HuH-7 (cell line): ENCODE results near the gene COX14.
A peak's percentile ranks its signal among the peaks of the same experiment; 100 is the strongest.
"Not testable (repeated sequence)": the region's sequence is repeated elsewhere in the genome, so short reads cannot be mapped to it uniquely, and the experiment has no call there.

Experiments
- DNase-seq: peaks from one replicate; pipeline ENCODE4 v3.0.0; 2011; ENCODE audit warnings: low spot score

Gene COX14

DNA sequence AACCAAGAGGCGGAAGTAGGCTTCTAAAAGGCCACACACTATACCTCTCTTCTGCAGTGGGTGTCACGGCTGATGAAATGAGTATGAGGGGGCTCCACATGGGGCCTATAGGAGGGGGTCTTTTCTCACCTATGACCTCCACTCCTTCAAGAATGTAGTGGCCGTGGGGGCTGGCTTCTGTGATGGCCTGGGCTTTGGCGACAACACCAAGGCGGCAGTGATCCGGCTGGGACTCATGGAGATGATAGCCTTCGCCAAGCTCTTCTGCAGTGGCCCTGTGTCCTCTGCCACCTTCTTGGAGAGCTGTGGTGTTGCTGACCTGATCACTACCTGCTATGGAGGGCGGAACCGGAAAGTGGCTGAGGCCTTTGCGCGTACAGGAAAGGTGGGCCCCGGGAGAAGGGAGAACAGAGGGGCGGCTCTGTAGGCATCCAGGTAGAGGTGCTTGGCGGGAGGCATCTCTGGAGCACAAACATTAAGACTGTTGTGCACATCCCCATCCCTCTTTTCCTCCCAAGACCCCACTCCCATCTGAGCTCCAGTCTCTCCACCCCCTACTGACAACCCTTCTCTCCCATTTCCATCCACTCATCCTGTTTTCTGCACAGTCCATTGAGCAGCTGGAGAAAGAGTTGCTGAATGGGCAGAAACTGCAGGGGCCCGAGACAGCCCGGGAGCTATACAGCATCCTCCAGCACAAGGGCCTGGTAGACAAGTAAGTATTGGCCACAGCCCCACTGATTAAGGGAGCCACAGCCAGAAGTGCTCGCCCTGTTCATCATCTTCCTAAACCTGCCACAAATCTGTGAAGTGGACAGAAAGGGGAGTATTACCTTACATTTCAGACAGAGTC, 4.4 kb upstream of the COX14 start:
- no peak for DNase-seq

DNA sequence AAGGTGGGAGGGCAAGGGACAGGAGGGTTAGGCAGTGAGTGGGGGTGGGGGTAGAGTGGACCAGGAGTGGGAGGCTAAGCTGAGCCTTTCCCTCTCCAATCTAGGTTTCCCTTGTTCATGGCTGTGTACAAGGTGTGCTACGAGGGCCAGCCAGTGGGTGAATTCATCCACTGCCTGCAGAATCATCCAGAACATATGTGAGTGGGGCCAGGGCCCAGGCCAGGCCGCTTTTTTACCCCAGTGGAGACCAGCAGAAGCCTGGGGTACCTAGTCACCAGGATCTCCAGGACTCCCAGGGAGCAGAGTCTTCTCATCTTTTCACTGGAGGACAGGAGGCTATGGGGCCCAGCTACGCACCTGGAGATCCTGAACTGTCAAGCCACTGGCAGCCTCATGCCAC, 2.7 kb upstream of the COX14 start:
- no peak for DNase-seq

DNA sequence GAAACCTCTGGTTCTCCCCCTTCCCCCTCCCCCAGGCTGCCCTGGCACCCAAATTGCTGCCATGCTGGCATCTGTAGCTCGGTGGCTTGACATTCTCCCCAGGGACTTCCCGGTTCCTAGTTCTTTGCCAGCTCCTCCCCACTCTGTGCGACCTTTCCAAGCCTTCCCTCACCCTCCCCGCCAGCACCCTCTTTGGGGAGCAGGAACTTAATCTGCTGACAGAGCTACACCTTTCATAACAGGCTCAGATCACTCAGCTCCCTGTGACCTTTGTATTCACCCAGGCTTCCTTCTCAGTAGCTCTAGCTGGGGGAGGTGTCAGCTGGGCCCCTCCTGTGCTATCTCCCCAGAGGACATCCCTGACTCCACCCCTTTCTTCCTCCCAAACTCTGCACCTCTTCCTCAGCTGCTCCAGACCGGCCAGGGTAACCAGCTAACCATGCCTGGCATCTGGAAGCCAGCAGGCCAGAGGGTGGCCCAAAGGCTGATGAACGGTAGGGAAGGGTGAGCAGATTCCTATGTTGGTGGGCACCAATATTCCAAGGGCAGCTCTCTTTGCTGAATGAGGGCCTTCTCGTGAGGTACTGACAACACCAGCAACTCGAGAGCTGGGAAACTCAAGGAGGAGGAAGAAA, 1.8 kb upstream of the COX14 start:
- peak; percentile 50 for DNase-seq

DNA sequence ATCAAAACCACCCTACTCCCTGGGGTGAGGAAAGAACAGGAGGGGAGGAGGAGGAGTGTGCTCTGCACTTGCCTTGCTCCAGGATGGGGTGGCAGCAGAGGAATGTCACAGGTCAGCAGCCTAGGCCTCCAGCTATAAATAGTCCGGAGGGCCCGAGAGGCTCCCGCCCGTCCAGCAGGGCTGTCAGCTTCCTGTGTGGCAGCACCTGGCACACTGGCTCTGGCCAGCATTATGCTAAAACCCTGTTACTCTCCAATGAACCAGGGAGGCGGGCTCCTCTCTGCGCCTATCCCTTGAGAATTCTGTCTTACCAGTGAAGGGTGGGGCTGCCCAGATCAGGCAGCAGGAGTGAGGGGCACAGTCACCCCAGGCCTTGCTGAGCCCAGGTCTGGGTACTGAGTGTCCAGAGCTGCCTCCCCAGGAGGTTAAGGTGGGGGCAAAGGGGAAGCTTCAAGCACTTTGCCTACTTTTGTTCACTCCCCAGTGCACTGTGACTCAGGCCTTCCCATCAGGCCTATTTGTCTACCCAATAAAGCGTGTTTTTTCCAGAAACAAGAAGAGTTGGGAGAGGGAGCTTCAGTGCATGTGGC, 1.2 kb upstream of the COX14 start:
- peak; percentile 62 for DNase-seq

DNA sequence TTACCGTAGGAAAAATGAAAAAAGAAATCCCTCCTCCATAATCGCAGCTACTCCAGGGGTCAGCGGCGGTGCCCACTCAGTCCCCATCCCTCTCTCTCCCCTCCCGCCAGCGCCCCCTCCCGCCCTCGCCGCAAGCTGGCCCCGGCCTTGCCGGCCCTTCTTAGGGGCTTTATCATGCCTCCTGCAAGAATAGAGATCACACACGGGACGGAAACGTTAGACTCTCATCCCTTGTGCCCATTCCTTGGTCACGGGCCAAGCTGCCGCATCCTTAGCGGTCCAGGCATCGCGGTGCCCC, 692 bp upstream of the COX14 start:
- no peak for DNase-seq

GRCh38 chr12:50112456-50113218, 601 bp downstream of the COX14 start:
- DNase-seq: no peak

GRCh38 chr12:50117057-50117622, 5.1 kb downstream of the COX14 start:
- DNase-seq: no peak

- no peak for DNase-seq
Measured at GRCh38 chr12:50119387-50119786, 7.4 kb downstream of the COX14 start.

GRCh38 chr12:50120521-50120920, 8.5 kb downstream of the COX14 start:
- no peak for DNase-seq

GRCh38 chr12:50120953-50121352, 8.9 kb downstream of the COX14 start:
- no peak for DNase-seq

GRCh38 chr12:50121641-50122040, 9.6 kb downstream of the COX14 start:
- DNase-seq: no peak

DNA sequence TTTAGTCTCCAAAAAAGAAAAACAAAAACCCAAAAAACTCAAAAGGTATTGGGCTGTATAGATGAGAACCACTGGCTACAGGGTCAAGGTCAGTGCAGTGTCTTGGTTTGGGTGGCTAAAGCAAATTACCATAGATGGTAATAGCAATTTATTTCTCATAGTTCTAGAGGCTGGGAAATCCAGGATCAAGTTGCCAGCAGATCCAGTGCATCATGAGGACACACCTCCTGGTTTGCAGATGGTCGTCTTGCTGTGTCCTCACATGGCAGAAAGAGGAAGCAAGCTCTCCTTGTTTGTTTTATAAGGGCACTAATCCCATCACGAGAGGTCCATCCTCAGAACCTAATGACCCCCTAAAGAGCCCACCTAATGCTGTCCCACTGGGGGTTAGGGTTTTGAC, 11.2 kb downstream of the COX14 start:
- DNase-seq: no peak

DNA sequence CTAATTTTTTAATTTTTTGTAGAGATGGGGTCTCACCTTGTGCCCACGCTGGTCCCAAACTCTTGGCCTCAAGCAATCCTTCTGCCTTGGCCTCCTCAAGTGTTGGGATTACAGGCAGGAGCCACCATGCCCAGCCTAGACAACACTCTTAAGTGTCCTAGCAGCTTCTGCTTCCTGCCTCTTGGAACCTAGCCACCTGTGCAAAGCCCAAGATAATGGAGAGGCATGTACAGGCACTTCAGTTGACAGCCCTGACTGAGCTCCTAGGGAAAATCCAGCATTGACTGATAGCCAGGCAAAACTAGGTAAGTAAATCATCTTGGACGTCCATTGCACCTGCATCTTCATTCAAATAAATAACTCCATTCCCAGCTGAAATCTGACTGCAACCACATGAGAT, 15.5 kb downstream of the COX14 start:
- no peak for DNase-seq

DNA sequence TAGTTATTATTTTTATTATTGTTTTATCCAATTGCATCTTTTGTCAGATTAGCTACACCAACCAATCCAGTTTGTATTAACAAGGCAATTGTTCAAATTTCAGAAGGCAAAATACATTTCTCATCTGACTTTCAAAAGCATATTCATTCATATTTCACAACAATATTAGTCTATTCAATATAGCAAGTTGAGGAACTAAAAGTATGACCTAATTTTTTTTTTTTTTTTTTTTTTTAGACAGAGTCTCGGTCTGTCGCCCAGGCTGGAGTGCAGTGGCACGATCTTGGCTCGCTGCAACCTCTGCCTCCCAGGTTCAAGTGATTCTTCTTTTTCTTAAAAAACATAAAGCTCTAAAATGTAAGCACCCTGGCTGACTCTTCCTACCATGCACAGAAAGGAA, 17.3 kb downstream of the COX14 start:
- DNase-seq: no peak

DNA sequence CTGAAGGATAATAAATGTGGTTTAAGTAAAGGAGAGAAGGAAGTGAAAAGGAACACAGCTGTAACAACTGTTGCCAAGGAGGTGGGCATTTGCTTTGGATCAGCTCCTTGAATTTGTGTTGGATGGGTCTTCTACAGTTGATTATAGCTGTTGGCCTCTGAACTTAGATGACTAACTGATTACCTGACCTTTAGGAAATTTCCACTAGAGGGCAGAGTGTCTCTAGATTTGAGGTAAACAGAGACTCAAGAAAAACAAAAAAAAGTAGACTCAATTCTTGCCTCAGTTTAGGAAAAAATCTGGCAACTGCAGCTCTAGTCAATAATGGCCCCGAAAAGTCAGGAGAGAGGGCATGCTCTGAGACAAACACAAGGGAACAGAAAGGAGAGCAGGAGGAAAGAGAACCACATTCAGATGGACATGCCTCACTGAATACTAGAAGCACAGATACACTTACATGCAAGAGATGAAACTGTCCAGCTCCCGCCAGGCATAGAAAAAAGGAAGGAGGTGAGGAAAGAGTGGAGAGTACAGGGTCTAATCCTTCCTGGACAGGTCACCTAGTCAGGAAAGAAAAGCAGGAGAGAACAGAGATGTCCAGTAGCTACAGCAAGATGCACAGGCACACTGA, 20.6 kb downstream of the COX14 start:
- no peak for DNase-seq

DNA sequence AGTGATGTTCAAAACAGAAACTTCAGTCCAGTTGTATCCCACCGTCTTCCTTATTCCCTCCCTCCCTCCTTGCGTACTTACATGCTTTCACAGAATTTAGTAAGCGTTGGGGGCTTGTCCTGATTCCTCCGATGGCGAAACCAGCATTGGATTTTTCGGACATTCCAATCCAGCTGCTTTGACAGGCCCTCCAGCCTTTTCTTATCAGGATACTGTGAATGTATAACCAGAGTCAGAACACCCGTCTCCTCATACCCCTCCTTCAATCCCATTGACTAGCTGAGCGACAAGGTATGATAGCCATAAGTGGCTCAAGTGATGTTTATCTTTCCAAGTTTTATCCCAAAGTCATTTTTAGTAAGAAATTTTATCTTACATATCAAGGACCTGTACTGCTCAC, 31.0 kb downstream of the COX14 start:
- DNase-seq: peak; percentile 67

DNA sequence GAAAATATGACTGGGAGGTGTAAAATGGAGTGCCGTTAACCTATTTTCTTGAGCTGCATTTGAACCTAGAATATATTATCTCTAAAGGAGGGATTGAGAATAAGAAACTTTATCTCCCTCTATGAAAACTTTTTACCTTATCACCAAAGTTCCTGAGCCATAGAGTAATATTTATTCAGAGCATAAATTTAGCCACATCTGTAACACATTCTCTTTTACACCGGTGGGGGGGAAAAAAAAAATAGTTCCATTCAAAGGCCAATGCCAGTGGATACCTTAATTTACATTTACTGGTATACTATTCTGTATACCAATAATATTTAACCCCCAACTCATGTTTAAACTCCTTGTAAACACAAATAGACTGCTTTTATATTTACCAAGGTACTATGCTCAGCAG, 33.4 kb downstream of the COX14 start:
- no peak for DNase-seq

GRCh38 chr12:50147281-50147680, 35.2 kb downstream of the COX14 start:
- no peak for DNase-seq

GRCh38 chr12:50148011-50148410, 36.0 kb downstream of the COX14 start:
- DNase-seq: not testable (repeated sequence)

DNA sequence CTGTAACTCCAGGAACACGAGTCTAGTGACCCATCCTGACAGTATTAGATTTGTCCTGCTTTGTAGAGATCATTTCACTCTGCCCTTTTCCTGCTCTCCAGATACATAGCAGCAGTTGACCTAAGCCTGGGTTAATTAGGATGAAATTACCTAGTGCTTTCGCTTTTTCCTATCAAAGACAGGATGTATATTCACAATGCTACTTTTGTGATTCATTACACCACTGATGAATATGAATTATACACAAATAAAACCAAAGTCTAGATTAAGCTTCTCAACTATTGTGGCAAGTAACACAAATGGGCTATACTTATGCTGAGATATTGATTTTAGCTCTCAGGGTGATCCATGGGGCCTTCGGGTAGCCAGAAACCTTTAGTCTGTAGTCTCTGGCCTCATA, 37.3 kb downstream of the COX14 start:
- DNase-seq: no peak

GRCh38 chr12:50151047-50151687, 39.1 kb downstream of the COX14 start:
- no peak for DNase-seq
